Measurements from ENCODE around the gene UCP2.

UCP2 gene

GRCh38 chr11:73982595-73982989 is at the start of gene UCP2:
UCP2 (minus strand) TSS chr11:73982843; CDS start chr11:73978378, 4,465 bp downstream.
- DNase-seq: no peak

GRCh38 chr11:74030723-74031676 is 48.4 kb upstream of the UCP2 start:
- no peak for DNase-seq

GRCh38 chr11:74025467-74026166 is 43.0 kb upstream of the UCP2 start:
- no peak for DNase-seq

DNA sequence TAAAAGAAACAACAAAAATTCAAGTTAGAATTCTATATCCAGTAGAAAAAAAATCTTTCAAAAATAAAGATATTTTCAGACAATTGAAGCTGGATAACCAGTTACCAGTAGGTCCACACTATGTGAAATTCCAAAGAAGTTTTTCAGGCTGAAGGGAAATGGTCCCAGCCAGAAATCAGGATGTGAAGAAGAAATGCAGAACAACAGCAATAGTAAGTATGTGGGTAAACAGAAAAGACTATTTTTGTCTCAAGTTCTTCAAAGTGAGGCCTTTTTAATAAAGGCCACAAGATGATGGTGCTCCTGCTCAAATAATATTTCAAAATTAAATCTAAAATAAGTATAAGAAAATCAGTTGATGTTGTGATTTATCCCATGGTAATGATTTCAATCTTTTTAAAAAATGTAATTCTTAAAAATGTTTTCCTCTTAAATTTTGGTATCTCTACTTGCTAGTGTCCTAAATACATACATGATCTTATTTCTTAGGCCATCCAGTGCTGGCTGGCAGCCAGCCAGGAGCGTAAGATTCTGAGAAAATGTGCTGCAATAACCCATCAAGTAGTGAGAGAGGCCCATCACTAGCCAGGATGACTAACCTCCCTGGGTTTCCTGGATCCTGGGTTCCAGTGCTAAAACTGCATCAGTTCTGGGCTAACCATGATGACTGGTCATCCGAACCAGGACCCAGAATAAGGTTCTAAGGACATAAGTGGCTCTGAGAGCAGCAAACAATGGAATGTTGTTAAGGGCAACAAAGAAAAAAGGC is 41.8 kb upstream of the UCP2 start:
- DNase-seq: no peak

DNA sequence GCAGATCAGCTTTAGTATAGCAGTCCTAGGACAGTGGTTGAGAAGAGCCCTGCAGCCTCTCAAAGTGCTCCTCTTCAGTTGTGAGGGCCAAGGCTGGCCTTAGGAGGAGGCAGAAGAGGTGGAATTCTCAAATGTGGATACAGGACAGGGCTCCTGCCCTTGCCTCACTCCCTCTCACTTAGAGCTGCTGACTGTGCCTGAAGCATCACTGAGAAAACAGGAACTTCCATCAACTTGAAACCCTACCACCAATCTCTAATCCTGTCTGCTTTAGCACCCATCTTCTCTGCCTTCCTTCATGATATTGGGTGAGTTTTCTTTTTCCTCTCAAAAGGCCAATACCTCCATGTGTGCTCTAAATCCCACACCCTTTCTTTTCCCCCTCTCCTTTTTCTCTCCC is 40.6 kb upstream of the UCP2 start:
- no peak for DNase-seq

GRCh38 chr11:74022546-74022945 is 39.9 kb upstream of the UCP2 start:
- DNase-seq: no peak

DNA sequence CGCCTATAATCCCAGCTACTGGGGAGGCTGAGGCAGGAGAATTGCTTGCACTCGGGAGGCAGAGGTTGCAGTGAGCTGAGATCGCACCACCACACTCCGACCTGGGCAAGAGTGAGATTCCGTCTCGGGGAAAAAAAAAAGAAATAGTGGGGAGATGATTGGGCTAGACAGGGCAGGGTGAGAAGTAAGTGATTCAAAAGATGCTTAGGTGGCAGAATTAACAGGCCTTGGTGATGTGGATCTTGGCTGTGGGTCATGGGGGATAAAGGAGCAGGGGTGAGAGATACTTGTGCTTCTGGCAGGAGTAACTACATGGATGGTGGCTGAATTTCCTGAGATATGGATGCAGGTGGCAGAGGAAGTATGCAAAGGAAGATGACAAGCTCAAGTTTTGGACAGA is 39.4 kb upstream of the UCP2 start:
- DNase-seq: no peak

- DNase-seq: no peak
Measured at GRCh38 chr11:74020539-74020938, 37.9 kb upstream of the UCP2 start.

- DNase-seq: no peak
Measured at GRCh38 chr11:74019860-74020259, 37.2 kb upstream of the UCP2 start.

DNA sequence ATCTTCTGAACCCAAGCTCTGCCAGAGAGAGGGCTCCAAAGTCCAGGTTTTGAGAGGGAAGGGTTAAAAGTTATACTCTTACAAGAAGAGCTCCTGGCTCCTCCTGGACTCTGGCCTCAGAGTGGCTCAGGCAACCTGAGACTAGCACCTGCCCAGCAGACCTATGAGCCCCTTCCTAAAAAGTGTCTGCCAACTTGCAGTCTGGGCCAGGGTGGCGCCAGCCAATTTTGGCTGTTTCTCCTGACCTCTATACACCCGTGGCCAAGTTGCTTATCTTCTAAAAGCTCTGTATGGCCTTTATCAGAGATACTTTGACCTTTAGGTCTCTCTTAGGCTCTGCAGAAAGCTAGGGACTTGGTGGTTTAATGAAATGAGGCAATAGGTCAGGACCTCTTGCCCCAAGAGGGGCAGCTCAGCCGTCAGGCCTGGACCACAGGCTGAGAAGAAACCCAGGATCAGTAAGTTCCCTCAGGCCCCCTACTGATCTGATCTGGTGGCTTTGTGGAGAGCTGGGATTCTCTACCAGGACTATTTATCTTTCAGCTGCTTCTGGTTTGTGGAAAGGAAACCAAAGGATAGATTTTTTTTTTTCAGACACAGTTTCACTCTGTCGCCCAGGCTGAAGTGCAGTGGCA is 36.6 kb upstream of the UCP2 start:
- DNase-seq: no peak

GRCh38 chr11:74018331-74019005 is 35.8 kb upstream of the UCP2 start:
- DNase-seq: no peak

GRCh38 chr11:74017631-74018030 is 35.0 kb upstream of the UCP2 start:
- DNase-seq: no peak

- DNase-seq: no peak
Measured at GRCh38 chr11:74015919-74016684, 33.5 kb upstream of the UCP2 start.

DNA sequence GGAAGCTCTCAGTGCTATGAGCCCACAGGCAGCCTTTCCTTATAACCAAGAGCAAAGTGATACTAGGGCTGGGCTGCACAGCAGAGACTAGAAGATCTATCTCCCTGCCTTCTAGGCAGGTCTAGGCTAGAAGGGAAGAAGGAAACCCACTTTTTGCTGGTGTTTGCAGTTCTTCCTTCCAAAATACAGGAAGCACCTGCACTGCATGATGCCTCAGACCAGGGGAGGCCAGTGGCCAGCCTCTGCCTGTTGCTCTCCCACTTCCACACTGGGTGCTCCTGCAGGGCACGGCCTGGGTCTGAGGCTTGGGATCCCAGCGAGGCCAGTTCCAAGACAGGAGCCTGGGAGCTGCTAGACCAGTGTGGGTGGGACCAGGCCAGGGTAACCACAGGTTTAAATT is 32.2 kb upstream of the UCP2 start:
- DNase-seq: no peak

DNA sequence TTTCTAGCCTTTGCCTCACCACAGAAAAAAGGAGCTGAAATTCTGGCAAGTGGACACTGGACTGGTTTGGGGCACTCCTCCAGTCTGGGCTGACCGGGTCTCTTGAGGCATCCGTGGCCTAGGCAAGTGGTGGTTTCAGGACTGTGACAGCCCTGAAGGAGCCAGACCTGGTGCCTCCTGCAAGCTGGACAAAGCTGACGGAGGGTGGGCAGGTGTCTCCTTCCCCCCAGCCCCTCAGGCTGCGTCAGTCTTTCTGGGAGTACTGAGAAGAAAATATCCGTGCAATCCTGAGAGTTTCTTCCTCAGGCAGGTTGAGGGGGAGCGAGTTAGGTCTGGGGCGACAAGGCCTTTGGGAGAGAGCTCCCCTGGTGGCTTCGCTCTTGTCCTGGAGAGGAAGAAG is 30.5 kb upstream of the UCP2 start:
- DNase-seq: no peak

GRCh38 chr11:74012074-74012809 is 29.6 kb upstream of the UCP2 start:
- DNase-seq: no peak

DNA sequence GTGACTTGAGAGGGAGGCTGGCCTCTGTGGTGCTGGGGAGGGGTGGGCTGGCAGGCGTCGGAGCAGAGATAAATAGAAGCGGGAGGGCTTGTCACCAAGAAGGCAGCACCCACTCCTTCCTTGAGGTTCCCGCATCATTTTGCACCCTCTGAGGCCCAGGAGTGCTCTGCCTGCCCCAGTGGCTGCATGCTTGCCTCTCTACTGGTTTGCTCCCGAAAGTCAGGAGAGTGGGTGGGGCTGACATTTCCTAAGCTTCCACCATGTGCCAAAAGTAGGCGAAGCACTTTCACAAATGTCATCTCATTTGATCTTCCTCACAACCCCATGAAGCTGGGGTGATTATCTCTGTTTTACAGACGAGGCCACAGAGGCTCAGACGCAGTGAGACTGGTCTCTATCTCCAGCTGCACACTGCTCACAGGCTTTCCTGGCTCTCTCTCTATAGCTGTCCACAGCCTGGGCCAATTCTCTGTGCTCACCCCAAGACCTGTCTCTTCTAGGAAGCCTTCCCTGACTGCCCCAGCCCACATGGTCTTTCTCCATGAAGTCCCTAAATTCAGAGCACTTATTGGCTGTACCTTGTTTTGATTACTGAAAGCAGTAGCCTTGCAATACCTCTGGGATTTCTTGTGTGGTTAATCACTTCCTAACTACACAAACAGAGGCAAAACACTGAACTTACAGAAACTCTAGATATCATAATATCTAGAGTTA is 28.9 kb upstream of the UCP2 start:
- no peak for DNase-seq

GRCh38 chr11:74010306-74011300 is 28.0 kb upstream of the UCP2 start:
- DNase-seq: no peak
